GM23338 (cell line): Measurements from ENCODE around the gene INPP4A. TPM values are rescaled to one million over a fixed set of nuclear protein-coding genes. Genes with fewer than 3 reads are reported as not detected.

ENCODE experiments used
- ATAC-seq: fragments of 200-7000 bp; cut with Tn5 transposase; 3 replicates; pipeline ENCODE4 v1.9.1; 2020
- DNase-seq: peaks from one replicate; pipeline ENCODE4 v3.0.0-alpha.2; 2015; ENCODE audit warnings: low spot score
- H2AFZ ChIP-seq: fragments of 200-600 bp; sonication (generic); 2 replicates; pipeline ENCODE4 v1.8.0; 2016; ENCODE audit warnings: antibody characterized with exemption, mild to moderate bottlenecking, moderate library complexity
- H3F3A ChIP-seq: fragments of 200-600 bp; sonication (generic); replicated peaks from 2 replicates; pipeline ENCODE4 v1.8.0; 2017; ENCODE audit warnings: antibody characterized with exemption, mixed run types, low read depth
- H3K27ac ChIP-seq: fragments of 200-600 bp; sonication (generic); 2 replicates; pipeline ENCODE4 v1.6.1; 2016; ENCODE audit warnings: low read depth
- H3K27me3 ChIP-seq: fragments of 200-600 bp; sonication (generic); 2 replicates; pipeline ENCODE4 v1.8.0; 2016; ENCODE audit warnings: mild to moderate bottlenecking, mixed run types, moderate library complexity; ENCODE audit not compliant: insufficient read depth
- H3K36me3 ChIP-seq: fragments of 200-600 bp; sonication (generic); 2 replicates; pipeline ENCODE4 v1.8.0; 2016; ENCODE audit warnings: mild to moderate bottlenecking; ENCODE audit not compliant: insufficient read depth
- H3K4me1 ChIP-seq: fragments of 200-600 bp; sonication (generic); 2 replicates; pipeline ENCODE4 v1.8.0; 2016; ENCODE audit warnings: mild to moderate bottlenecking, moderate library complexity; ENCODE audit not compliant: insufficient read depth
- H3K4me2 ChIP-seq: fragments of 200-600 bp; sonication (generic); 2 replicates; pipeline ENCODE4 v1.7.1; 2017; ENCODE audit warnings: mixed run types
- H3K4me3 ChIP-seq: fragments of 200-600 bp; sonication (generic); 2 replicates; pipeline ENCODE4 v1.6.1; 2016; ENCODE audit warnings: mixed run types
- H3K79me2 ChIP-seq: fragments of 200-600 bp; sonication (generic); replicated peaks from 2 replicates; pipeline ENCODE4 v1.8.0; 2017; ENCODE audit warnings: mild to moderate bottlenecking; ENCODE audit not compliant: insufficient read depth
- H3K9me2 ChIP-seq: fragments of 200-600 bp; sonication (generic); 2 replicates; pipeline ENCODE4 v1.8.0; 2017; ENCODE audit not compliant: insufficient read depth
- H4K20me1 ChIP-seq: fragments of 200-600 bp; sonication (generic); replicated peaks from 2 replicates; pipeline ENCODE4 v1.8.0; 2017; ENCODE audit warnings: mild to moderate bottlenecking; ENCODE audit not compliant: insufficient read depth
- H3K27ac Mint-ChIP-seq: 2 replicates; pipeline ENCODE4 v1.8.0; 2020; ENCODE audit warnings: inconsistent platforms, mild to moderate bottlenecking, moderate library complexity, mixed read lengths
- H3K27me3 Mint-ChIP-seq: 3 replicates; pipeline ENCODE4 v1.8.0; 2022; ENCODE audit warnings: low read depth, mild to moderate bottlenecking, moderate library complexity, mixed read lengths, inconsistent platforms; ENCODE audit not compliant: insufficient read depth, poor library complexity
- H3K36me3 Mint-ChIP-seq: 3 replicates; pipeline ENCODE4 v1.8.0; 2021; ENCODE audit warnings: low read depth, mild to moderate bottlenecking, inconsistent platforms, moderate library complexity, mixed read lengths
- H3K4me1 Mint-ChIP-seq: 3 replicates; pipeline ENCODE4 v1.8.0; 2020; ENCODE audit warnings: mild to moderate bottlenecking, inconsistent platforms, mixed read lengths
- H3K4me3 Mint-ChIP-seq: 3 replicates; pipeline ENCODE4 v1.8.0; 2021; ENCODE audit warnings: moderate library complexity, mild to moderate bottlenecking, inconsistent platforms, mixed read lengths
- H3K9me3 Mint-ChIP-seq: 3 replicates; pipeline ENCODE4 v1.8.0; 2020; ENCODE audit warnings: moderate library complexity, mild to moderate bottlenecking, inconsistent platforms, mixed read lengths
- CREB1 ChIP-seq: fragments of 250-450 bp; sonication (Bioruptor Pico); IDR thresholded peaks from 2 replicates; pipeline ENCODE4 v1.5.0; 2020; ENCODE audit warnings: low read depth, mild to moderate bottlenecking, moderate library complexity
- EZH2 ChIP-seq: fragments of 200-600 bp; sonication (generic); IDR thresholded peaks from one replicate; pipeline ENCODE4 v1.8.0; 2017; ENCODE audit warnings: antibody characterized with exemption, mild to moderate bottlenecking, low read depth; ENCODE audit not compliant: unreplicated experiment
- EZH2phosphoT487 ChIP-seq: fragments of 200-600 bp; sonication (generic); IDR thresholded peaks from one replicate; pipeline ENCODE4 v1.8.1; 2018; ENCODE audit warnings: antibody characterized with exemption; ENCODE audit not compliant: unreplicated experiment
- JUNB ChIP-seq: IDR thresholded peaks from one replicate; pipeline ENCODE4 v1.6.1; 2016; ENCODE audit warnings: antibody characterized with exemption; ENCODE audit not compliant: unreplicated experiment
- NANOG ChIP-seq: IDR thresholded peaks from 2 replicates; pipeline ENCODE4 v1.6.1; 2016; ENCODE audit warnings: antibody characterized with exemption, borderline replicate concordance
- REST ChIP-seq: IDR thresholded peaks from one replicate; pipeline ENCODE4 v1.6.1; 2018; ENCODE audit warnings: antibody characterized with exemption; ENCODE audit not compliant: unreplicated experiment
- STAT1 ChIP-seq: IDR thresholded peaks from one replicate; pipeline ENCODE4 v1.6.1; 2016; ENCODE audit warnings: antibody characterized with exemption; ENCODE audit not compliant: unreplicated experiment
- ZNF114 ChIP-seq: fragments of 250-450 bp; sonication (Bioruptor Pico); IDR thresholded peaks from 2 replicates; pipeline ENCODE4 v1.5.0; 2020; ENCODE audit warnings: mild to moderate bottlenecking, moderate library complexity
- ZNF331 ChIP-seq: fragments of 250-450 bp; sonication (Bioruptor Pico); IDR thresholded peaks from 2 replicates; pipeline ENCODE4 v1.5.0; 2020; ENCODE audit warnings: low read depth, mild to moderate bottlenecking, moderate library complexity
- ZNF462 ChIP-seq: fragments of 250-450 bp; sonication (Bioruptor Pico); IDR thresholded peaks from 2 replicates; pipeline ENCODE4 v1.5.0; 2020; ENCODE audit warnings: mild to moderate bottlenecking, moderate library complexity
- polyA plus RNA-seq: library from polyadenylated mRNA; unstranded; fragments of >200 nt; fragmentation: Nextera tagmentation; extraction: Ambion mirVana; gene quantifications from 2 replicates; pipeline ENCODE4 v1.2.1, GENCODE V29; 2016
- total RNA-seq: library from RNA; depleted of rRNA; stranded (reverse); fragments of >200 nt; shearing (Covaris generic); gene quantifications from 2 replicates; pipeline ENCODE4 v1.2.3, GENCODE V29; 2014

Gene INPP4A
- total and polyA plus RNA-seq, 2 experiments from 2014 or later: 8.5 to 36.9 TPM

GRCh38 chr2:98570356-98570755 is 125.7 kb downstream of the INPP4A start (continued):
- no peak for TF ChIP-seq ZNF462 (CRISPR knock-in tag)
- TF ChIP-seq ZNF114 (CRISPR knock-in tag): no peak
- TF ChIP-seq EZH2: no peak
- TF ChIP-seq NANOG: no peak
- no peak for TF ChIP-seq ZNF331 (CRISPR knock-in tag)

GRCh38 chr2:98571121-98571701 is 126.6 kb downstream of the INPP4A start:
- ATAC-seq (no peak), DNase-seq (no peak)
- Histone ChIP-seq H2AFZ (no peak overlapping the region), H3K4me3 (no peak overlapping the region), H3K9me2 (no peaks in the 10 kb centered on the region), H3K36me3 (no peaks in the 10 kb centered on the region; the same call in 1 of the 2 replicates), H3K27me3 (no peaks in the 10 kb centered on the region), H4K20me1 (peaks cover 11% of the 10 kb centered on the region; the same call in 1 of the 2 replicates), H3K27ac (no peak overlapping the region), H3K79me2 (no peaks in the 10 kb centered on the region), H3K4me1 (no peaks in the 10 kb centered on the region), H3K4me2 (no peak overlapping the region), H3F3A (no peaks in the 10 kb centered on the region)
- Mint-ChIP-seq H3K36me3 (peaks cover 38% of the 10 kb centered on the region), H3K27ac (no peak overlapping the region), H3K4me1 (no peaks in the 10 kb centered on the region), H3K9me3 (no peaks in the 10 kb centered on the region), H3K27me3 (peaks cover 7% of the 10 kb centered on the region), H3K4me3 (no peak overlapping the region)
- TF ChIP-seq REST: no peak
- TF ChIP-seq CREB1 (CRISPR knock-in tag): no peak
- TF ChIP-seq JUNB: no peak
- no peak for TF ChIP-seq STAT1
- TF ChIP-seq EZH2phosphoT487: no peak
- TF ChIP-seq EZH2: no peak
